OCI-LY1 (cell line): ENCODE measurements around the gene GON4L.
"Not testable (repeated sequence)": the region's sequence is repeated elsewhere in the genome, so short reads cannot be mapped to it uniquely, and the experiment has no call there.

ENCODE experiments used
- H2AFZ ChIP-seq: fragments of 200-600 bp; sonication (generic), shearing (Covaris generic); 2 replicates; pipeline ENCODE4 v1.6.0; 2014; ENCODE audit warnings: antibody characterized with exemption, mild to moderate bottlenecking, low read length
- H3F3A ChIP-seq: fragments of 200-600 bp; sonication (generic), shearing (Covaris generic); 2 replicates; pipeline ENCODE4 v1.6.0; 2014; ENCODE audit warnings: mild to moderate bottlenecking, antibody characterized with exemption, low read length, moderate library complexity; ENCODE audit not compliant: insufficient read depth
- H3K27ac ChIP-seq: fragments of 200-600 bp; sonication (generic); 2 replicates; pipeline ENCODE4 v1.5.1; 2014; ENCODE audit warnings: low read length, mixed run types, mild to moderate bottlenecking, low read depth; ENCODE audit not compliant: poor library complexity, severe bottlenecking
- H3K27me3 ChIP-seq: fragments of 200-600 bp; sonication (generic); 2 replicates; pipeline ENCODE4 v1.6.0; 2014; ENCODE audit warnings: antibody characterized with exemption, mild to moderate bottlenecking, low read length, moderate library complexity; ENCODE audit not compliant: insufficient read depth
- H3K36me3 ChIP-seq: fragments of 200-600 bp; sonication (generic); 2 replicates; pipeline ENCODE4 v1.6.1; 2014; ENCODE audit warnings: mild to moderate bottlenecking, antibody characterized with exemption, low read length, moderate library complexity, mixed read lengths; ENCODE audit not compliant: insufficient read depth
- H3K4me1 ChIP-seq: fragments of 200-600 bp; sonication (generic); 2 replicates; pipeline ENCODE4 v1.5.1; 2014; ENCODE audit warnings: mild to moderate bottlenecking, low read length, moderate library complexity; ENCODE audit not compliant: insufficient read depth, severe bottlenecking
- H3K4me2 ChIP-seq: fragments of 200-600 bp; sonication (generic), shearing (Covaris generic); 2 replicates; pipeline ENCODE4 v1.6.1; 2014; ENCODE audit warnings: low read length
- H3K4me3 ChIP-seq: fragments of 200-600 bp; sonication (generic); 2 replicates; pipeline ENCODE4 v1.5.1; 2014; ENCODE audit warnings: low read length, low read depth, mild to moderate bottlenecking, mixed read lengths; ENCODE audit not compliant: poor library complexity, severe bottlenecking
- H3K79me2 ChIP-seq: fragments of 200-600 bp; shearing (Covaris generic); 2 replicates; pipeline ENCODE4 v1.6.1; 2016; ENCODE audit warnings: mixed run types, low read length, mixed read lengths; ENCODE audit not compliant: insufficient read depth
- H3K9ac ChIP-seq: fragments of 200-600 bp; sonication (generic), shearing (Covaris generic); 2 replicates; pipeline ENCODE4 v1.6.1; 2014; ENCODE audit warnings: mild to moderate bottlenecking, low read length, mixed read lengths
- H3K9me2 ChIP-seq: fragments of 200-600 bp; sonication (generic), shearing (Covaris generic); 2 replicates; pipeline ENCODE4 v1.6.1; 2014; ENCODE audit warnings: low read depth, mild to moderate bottlenecking, low read length, mixed read lengths
- H3K9me3 ChIP-seq: fragments of 200-600 bp; shearing (Covaris generic); 2 replicates; pipeline ENCODE4 v1.6.1; 2014; ENCODE audit warnings: low read length, mixed read lengths
- H4K20me1 ChIP-seq: fragments of 200-600 bp; sonication (generic), shearing (Covaris generic); 2 replicates; pipeline ENCODE4 v1.6.0; 2016; ENCODE audit warnings: mild to moderate bottlenecking, low read length; ENCODE audit not compliant: insufficient read depth
- CTCF ChIP-seq: fragments of 200-600 bp; sonication (generic), shearing (Covaris generic); IDR thresholded peaks from 2 replicates; pipeline ENCODE4 v1.5.1; 2017; ENCODE audit warnings: mild to moderate bottlenecking, antibody characterized with exemption, low read length, moderate library complexity, mixed read lengths
- EZH2 ChIP-seq: fragments of 200-600 bp; sonication (generic), shearing (Covaris generic); IDR thresholded peaks from 2 replicates; pipeline ENCODE4 v1.8.0; 2017; ENCODE audit warnings: borderline replicate concordance, mixed run types, mild to moderate bottlenecking, antibody characterized with exemption, low read length, moderate library complexity, mixed read lengths

GON4L gene

GRCh38 chr1:155759966-155760630 is 96.9 kb downstream of the GON4L start:
- no peaks in the 10 kb centered on the region for H4K20me1 ChIP-seq
- no peaks in the 10 kb centered on the region for H3K79me2 ChIP-seq
- no peaks in the 10 kb centered on the region for H3K27me3 ChIP-seq
- peaks cover 83% of the 10 kb centered on the region for H3K36me3 ChIP-seq
- H3K4me1 ChIP-seq = peaks cover 11% of the 10 kb centered on the region
- no peak overlapping the region for H2AFZ ChIP-seq
- no peak for TF ChIP-seq CTCF
- TF ChIP-seq EZH2 = no peak
- H3K9me2 ChIP-seq = no peaks in the 10 kb centered on the region
- no peak overlapping the region for H3K4me2 ChIP-seq
- H3K27ac ChIP-seq = no peak overlapping the region
- H3K9ac ChIP-seq = no peak overlapping the region
- no peaks in the 10 kb centered on the region for H3K9me3 ChIP-seq
- H3F3A ChIP-seq = no peaks in the 10 kb centered on the region
- no peak overlapping the region for H3K4me3 ChIP-seq

GRCh38 chr1:155759017-155759416 is 98.0 kb downstream of the GON4L start:
- H3F3A ChIP-seq, H3K27ac ChIP-seq, H3K9ac ChIP-seq, H3K27me3 ChIP-seq, H3K4me2 ChIP-seq, H3K79me2 ChIP-seq, H4K20me1 ChIP-seq, H3K9me2 ChIP-seq, H3K9me3 ChIP-seq, H3K4me3 ChIP-seq, H2AFZ ChIP-seq: not testable (repeated sequence)
- H3K36me3 ChIP-seq = peaks cover 76% of the 10 kb centered on the region
- H3K4me1 ChIP-seq = peaks cover 11% of the 10 kb centered on the region

- not testable (repeated sequence) for H3K9ac ChIP-seq, H3K4me2 ChIP-seq, H2AFZ ChIP-seq, H3F3A ChIP-seq, H3K4me1 ChIP-seq, H3K4me3 ChIP-seq, H3K79me2 ChIP-seq, H3K9me2 ChIP-seq, H3K27me3 ChIP-seq, H4K20me1 ChIP-seq, H3K27ac ChIP-seq, H3K9me3 ChIP-seq
- H3K36me3 ChIP-seq = peaks cover 18% of the 10 kb centered on the region; the same call in 1 of the 2 replicates
Measured at GRCh38 chr1:155748141-155748540, 108.9 kb downstream of the GON4L start.

- not testable (repeated sequence) for H3K9me2 ChIP-seq, H3K4me1 ChIP-seq, H3K79me2 ChIP-seq, H3K9me3 ChIP-seq, H4K20me1 ChIP-seq, H3K4me3 ChIP-seq, H2AFZ ChIP-seq, H3K4me2 ChIP-seq, H3F3A ChIP-seq, H3K27me3 ChIP-seq, H3K9ac ChIP-seq, H3K27ac ChIP-seq
- H3K36me3 ChIP-seq = 0 out of 2 replicates have a peak, but pooled peaks cover 13% of the 10 kb centered on the region
Measured at GRCh38 chr1:155747586-155747985, 109.4 kb downstream of the GON4L start.

- H3K9me2 ChIP-seq, H3K9me3 ChIP-seq, H3K27me3 ChIP-seq, H3K36me3 ChIP-seq, H3K4me1 ChIP-seq, H3F3A ChIP-seq, H4K20me1 ChIP-seq, H3K79me2 ChIP-seq: not testable (repeated sequence)
- H3K9ac ChIP-seq = peak overlapping the region; percentile 78
- H3K4me2 ChIP-seq = peak overlapping the region; percentile 83
- H3K4me3 ChIP-seq = peak overlapping the region; percentile 68
- peak overlapping the region; percentile 22 for H3K27ac ChIP-seq
- 0 out of 2 replicates have a peak overlapping the region, but pooled peaks have one; percentile 6 for H2AFZ ChIP-seq
Measured at GRCh38 chr1:155745284-155746228, 111.5 kb downstream of the GON4L start.
